LNCAP (cell line): ENCODE data around the gene CNTN4.

Experiments used
- CTCF ChIP-seq: fragments of 450-650 bp; IDR thresholded peaks from 2 replicates; pipeline ENCODE4 v1.5.1; 2017; ENCODE audit warnings: mild to moderate bottlenecking

CNTN4 gene

DNA sequence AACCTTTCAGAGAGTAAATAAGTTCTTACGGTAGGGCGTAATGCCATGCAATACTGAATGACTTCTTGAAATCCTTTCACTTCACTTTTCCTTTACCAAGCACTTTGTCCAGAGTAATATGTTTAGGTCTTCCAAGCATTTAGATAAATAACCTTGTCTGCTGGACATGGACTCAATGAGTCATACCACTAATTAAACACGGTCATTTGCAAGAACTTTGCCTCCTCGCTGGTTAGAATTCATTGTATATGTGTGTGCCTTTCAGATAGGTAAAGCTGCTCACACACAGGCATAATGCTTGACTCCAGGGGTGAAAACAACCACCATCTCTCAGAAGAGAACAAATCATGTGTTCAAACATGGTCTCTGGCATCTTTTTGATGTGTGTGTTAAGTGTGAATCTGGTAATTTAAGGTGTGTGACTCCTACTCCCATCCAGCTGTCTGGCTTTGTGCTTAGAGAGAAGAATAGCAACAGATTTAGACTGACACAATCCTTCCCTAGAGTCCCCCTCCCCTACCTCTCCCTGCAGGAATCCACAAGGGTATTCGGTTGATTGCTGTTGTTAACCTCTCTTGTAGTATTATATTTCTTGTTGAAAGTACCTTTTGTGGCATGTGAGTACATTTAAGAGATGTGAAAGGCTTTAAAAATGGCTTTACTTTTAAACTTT lies 419.0 kb downstream of the CNTN4 start:
- no peak for TF ChIP-seq CTCF

GRCh38 chr3:2523281-2523836 lies 424.7 kb downstream of the CNTN4 start:
- no peak for TF ChIP-seq CTCF

DNA sequence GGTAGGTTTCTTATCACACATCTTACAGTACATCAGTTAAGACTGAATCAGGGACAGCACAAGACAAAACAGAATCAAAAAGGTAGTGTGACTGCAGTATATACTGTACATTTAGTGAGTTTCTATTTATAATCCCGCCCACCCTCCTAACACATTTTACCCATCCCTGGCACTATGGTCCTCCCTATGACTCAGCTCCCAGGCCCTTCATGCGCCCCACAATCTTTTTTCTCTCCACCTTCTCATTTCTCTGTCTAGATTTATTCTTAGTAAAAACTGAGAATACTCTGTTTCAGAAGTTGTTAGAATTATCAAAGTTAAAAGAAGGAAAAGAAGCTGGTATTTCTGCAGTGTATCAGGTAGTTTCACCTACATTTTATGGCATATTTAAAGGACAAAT lies 427.3 kb downstream of the CNTN4 start:
- TF ChIP-seq CTCF: no peak

DNA sequence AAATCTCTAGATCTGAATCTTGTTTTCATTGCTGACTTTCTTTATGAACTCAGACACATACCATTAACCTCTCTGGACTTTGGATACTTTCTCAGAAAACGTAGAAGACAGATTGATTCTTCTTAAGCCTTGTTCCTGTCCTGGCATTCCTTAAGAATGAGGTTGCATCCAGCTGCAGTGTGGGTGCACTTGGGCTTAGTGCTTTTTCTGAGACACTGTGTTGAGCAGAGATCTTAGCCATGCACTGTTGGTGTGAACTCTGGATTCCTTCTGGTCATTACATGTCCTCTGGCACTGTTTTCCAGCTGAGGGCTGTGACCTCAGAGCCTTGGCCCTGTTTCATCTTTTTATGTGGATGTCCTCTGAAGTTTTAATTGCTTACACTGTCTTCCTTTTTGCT lies 428.3 kb downstream of the CNTN4 start:
- TF ChIP-seq CTCF: no peak

DNA sequence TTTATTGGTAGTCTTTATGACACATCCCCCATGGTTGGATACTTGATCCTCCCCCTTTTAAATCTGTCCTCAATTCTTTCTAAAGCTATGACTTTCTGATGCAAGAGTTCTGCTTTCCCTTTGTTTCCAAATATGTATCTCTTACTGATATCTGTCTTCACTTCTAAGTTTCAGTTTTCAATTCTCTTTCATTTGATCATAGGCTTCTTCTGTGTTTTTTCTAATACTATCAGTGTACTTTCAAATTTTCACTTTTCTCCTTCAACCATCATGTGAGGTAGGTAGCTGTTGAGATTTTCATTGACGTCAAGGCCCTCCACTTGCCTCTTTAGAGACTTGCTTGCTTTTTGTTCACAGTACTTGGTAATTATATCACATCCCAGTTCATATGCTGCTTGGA lies 436.5 kb downstream of the CNTN4 start:
- TF ChIP-seq CTCF: no peak

DNA sequence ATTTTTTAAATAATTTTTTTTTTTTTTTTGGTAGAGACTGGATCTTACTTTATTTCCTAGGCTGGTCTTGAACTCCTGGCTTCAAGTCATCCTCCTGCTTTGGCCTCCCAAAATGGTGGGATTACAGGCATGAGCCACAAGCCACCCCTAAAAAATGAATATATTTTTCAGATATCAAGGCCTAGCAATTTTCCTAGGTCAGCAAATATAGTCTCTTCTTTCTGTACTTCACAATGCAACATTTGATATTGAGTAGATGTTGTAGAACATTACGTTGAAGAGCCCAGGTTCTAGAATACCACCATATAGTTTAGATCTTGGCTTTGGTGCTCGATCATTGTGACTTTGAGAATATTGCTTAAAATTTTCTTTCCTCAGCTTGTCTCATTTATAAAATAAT lies 437.9 kb downstream of the CNTN4 start:
- no peak for TF ChIP-seq CTCF

GRCh38 chr3:2540115-2540514 lies 441.4 kb downstream of the CNTN4 start:
- TF ChIP-seq CTCF: no peak

DNA sequence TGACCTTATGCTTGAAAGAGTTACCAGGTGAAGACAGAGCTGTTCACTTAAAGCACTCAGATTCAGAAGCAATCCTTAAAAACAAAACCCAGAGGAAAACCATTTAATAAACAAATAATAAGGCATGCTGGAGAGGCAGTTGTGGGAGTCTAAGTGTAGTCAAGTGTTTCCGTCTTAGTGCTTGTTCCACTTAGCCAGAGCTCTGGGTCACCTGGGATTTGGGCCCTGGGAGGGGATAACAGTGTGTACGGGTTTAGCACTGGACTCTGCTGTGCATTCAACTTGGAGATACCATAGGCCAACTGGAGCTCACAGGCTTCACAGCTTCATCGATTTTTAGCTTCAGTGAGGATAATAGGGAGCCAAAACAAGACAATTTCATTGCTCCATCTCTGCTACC lies 444.6 kb downstream of the CNTN4 start:
- no peak for TF ChIP-seq CTCF
